Activated T-cell treated with anti-CD3 and anti-CD28 coated beads for 24 hours (primary cell): ENCODE data around the gene TGDS.
"Not testable (repeated sequence)": the region's sequence is repeated elsewhere in the genome, so short reads cannot be mapped to it uniquely, and the experiment has no call there.

Source experiments
- DNase-seq: peaks from one replicate; pipeline ENCODE4 v3.0.0-alpha.2; 2020; ENCODE audit warnings: low read depth

The TGDS gene

DNA sequence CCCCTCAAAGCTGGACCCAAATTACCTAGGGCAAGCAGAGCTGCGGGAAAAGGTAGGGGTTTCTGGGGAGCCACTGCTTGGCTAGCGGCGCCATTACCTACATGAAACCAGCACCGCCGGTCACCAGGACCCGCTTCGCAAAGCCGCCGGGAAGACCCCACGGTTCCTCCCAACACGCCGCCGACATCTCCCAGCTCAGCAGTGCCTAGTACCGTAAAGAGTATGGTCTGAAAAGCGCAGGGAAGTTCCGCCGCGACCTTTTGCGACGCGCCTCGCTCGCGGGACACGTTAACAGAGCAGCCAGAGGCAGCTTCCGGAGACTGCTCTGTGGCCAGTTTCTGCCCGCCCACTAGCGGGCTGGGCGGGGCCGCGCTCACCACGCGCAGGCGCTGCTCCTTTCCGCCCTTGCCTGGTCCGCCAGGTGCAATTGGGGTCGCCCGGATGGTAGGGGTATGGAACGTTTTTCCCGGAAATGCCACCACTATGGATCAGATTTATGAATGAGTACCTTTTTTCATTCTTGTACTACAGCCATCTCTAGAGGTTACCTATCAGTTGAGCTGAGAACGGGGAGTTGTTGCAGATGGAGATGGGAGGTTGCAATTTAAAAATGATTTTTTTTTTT, at the start of gene TGDS:
TGDS (minus strand) TSS at position 203 of the 625 bp plus-strand sequence; CDS start at position 187, 16 bp downstream.
- DNase-seq: peak; percentile 85

GRCh38 chr13:94641409-94641941, 45.5 kb upstream of the TGDS start:
- DNase-seq: no peak

GRCh38 chr13:94640721-94641120, 44.8 kb upstream of the TGDS start:
- no peak for DNase-seq

GRCh38 chr13:94637677-94638076, 41.7 kb upstream of the TGDS start:
- DNase-seq: not testable (repeated sequence)

- DNase-seq: no peak
Measured at GRCh38 chr13:94636942-94637578, 41.1 kb upstream of the TGDS start.

- DNase-seq: not testable (repeated sequence)
Measured at GRCh38 chr13:94636096-94636495, 40.1 kb upstream of the TGDS start.

- DNase-seq: no peak
Measured at GRCh38 chr13:94632226-94632980, 36.5 kb upstream of the TGDS start.

DNA sequence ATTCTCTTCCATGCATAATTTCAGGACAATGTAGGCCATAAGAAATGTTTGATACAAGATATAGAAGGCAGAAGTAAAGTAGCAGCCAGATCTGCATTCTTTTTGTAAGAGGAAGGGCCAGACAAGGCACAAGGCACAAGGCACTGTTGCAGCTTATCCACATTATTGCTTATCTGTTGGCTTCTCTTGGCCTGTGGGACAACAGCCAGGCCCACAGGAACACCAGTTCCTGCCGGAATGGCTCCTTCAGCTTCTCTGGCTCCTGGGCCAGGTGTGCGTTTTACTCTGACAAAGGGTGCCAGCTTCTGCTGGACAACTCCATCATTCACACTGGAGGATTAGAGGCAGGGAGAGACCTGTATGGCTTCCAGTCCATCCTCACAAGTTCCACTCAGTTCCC, 34.9 kb upstream of the TGDS start:
- DNase-seq: no peak

DNA sequence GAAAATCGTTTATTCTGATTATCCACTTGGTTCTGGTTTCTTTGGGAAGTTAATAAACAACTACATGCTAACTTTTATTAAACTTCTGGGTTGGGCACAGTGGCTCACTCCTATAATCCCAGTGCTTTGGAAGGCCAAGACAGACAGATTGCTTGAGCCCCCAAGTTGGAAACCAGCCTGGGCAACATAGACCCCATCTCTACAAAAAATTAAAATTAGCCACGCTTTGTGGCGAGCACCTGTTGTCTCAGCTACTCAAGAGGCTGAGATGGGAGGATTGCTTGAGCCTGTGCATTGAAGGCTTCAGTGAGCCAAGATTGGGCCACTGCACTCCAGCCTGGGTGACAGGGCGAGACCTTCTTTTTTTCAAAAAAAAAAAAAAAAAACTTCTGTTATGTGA, 27.4 kb upstream of the TGDS start:
- no peak for DNase-seq

DNA sequence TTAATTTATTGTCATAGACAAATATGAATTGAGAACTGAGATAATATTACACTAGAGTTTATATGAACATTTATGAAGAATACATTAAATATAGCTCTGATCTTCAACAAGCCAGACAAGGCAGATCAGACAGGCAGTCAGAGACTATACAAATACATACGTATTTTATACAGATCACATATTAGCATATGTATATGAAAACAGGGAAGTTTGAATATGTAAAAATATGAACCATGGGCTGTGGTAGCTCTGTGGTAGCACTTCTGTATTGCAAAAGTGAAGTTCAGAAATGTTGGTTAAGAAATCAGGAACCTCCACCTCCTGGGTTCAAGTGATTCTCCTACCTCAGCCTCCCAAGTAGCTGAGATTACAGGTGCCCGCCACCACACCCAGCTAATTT, 26.4 kb upstream of the TGDS start:
- DNase-seq: no peak

DNA sequence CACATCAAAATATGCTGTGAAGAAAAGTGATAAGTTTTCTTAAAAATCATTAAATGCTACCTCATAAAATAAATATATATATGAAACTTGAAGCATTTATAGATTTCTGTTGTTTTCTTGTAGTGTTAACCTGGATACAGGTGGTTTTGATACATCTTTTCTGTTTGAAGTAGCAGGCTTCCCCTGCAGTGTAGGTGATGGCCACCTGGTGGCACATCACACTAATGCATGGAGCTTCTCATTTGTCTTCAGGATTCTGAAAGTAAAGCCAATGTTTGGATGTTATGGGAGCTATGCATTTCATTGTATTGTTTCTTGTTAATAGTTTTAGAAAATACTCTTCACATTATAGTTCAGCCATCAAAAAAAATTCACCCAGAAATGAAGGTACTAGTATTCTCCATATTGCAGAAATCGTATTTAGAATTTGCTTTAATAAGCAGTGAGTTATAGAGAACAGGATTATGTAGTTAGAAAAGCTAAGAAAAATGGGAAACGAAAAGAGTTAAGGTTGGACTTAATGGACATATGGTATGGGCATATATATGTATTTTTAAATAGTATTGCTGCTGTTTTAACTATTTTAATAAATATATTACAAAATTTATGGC, 24.4 kb upstream of the TGDS start:
- no peak for DNase-seq

GRCh38 chr13:94617389-94618000, 21.5 kb upstream of the TGDS start:
- DNase-seq: peak; percentile 20

GRCh38 chr13:94613051-94613450, 17.1 kb upstream of the TGDS start:
- DNase-seq: no peak

DNA sequence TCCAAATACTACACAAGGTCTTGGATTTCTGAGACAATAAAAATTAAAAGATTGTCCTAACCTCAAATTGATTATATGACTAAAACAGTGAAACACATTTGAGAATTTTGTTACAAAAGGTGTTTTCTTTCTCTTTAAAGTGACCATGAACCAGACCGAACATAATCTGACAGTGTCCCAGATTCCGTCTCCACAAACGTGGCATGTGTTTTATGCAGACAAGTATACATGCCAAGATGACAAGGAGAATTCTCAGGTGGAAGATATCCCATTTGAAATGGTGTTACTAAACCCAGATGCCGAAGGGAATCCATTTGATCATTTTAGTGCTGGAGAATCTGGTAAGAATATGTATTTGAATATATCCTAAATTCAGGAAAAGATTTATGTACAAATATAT, 16.1 kb upstream of the TGDS start:
- no peak for DNase-seq

DNA sequence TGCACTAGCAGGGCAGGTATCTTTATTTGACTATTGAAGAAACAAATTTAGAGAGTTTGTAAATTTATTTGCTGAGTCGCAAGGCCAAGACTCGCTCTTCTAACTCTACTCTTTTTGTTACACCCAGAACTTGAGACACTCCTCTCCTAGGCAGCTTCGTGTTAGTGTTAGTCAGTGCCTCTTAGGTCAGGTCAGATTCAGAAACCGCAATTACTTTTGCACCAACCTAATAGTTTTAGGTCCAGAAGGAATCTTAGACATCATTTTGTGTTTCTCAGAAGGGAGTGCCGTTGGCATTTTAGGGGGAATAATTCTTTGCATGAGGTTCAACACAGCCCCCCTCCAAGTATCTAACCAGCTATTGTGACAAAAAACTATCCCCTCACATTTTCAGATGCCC, 14.5 kb upstream of the TGDS start:
- DNase-seq: no peak

GRCh38 chr13:94609196-94609595, 13.2 kb upstream of the TGDS start:
- DNase-seq: no peak

DNA sequence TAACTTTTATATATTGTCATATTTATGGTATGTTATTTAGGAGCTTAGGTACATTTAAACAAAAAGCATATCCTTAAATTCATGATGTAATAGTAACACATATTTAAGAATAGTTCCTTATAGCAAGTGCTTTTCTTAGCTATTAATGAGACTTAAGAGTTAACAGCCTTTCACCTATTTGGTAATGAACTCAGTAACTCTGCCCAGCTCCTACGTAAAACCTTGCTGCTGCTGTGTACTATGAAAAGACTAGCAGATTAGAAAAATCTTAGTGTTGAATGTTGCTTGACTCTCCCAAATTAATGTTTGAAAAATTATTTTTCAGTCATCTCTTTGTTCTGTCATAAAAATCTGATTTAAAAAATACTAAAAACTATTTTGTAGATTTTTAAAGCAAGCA, 12.6 kb upstream of the TGDS start:
- DNase-seq: no peak

- no peak for DNase-seq
Measured at GRCh38 chr13:94607939-94608338, 12.0 kb upstream of the TGDS start.

DNA sequence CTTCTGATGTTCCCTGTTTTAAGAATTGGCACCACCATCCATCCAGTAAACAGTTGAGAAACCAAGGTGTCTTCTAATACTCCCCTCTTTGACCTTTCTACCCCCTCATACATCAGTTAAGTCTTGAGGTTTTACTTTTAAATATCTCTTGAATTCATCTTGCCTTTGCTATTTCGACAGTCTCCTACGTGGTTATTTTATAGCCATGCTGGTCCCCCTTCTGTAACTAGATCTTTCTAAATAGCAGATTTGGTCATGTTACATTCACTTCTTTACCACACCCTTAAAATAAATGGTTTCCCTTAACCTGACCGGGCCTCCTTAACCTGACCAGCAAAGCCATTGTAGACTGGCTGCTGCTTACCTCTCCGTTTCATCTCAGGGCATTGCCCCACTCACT, 11.1 kb upstream of the TGDS start:
- DNase-seq: no peak

GRCh38 chr13:94602467-94602866, 6.5 kb upstream of the TGDS start:
- DNase-seq: no peak

DNA sequence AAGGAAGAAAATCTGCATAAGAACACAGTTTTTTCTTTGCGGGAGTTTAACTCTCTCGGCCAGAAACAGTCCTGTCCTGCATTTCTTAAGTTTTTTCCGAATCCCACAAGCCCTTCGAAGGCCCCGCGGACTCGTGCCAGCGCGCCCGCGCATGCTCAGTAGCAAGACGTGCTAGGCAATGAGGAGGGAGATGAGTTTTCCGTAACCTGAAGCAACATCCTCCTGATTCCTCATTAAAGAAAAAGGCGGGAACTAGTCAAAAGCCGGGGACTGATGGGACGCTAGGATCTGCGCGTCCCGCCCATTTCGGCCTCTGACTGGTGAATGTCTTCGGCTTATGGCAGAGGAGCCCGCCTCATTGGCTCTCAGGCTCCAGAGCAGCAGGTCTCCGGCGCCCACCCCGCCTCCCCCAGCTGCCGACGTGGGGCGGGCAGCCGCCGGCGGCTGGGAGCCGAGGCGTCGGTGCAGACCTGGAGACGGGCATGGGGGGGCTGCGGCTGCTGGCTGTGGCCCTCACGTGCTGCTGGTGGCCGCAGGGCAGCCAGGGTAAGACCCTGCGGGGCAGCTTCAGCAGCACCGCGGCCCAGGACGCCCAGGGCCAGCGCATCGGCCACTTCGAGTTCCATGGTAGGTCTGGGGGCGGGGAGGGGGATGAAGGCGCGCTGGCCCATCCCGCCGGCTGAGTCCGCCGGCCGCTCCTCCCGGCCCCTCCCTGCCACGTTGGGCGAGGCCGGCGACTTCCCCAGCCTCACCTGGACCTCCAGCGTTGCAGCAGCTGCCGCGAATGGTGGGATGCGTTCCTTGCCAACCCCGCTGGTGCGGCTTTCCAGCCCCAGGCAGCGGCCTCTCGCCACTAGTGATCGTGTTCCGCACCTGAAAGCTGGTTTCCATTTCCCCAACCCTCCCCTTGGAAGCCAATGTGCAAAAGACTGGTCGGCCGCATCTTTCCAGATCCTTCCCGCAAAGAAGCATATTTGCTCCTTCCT, 5.8 kb upstream of the TGDS start, which contains the start of gene GPR180:
GPR180 (plus strand) TSS at position 412 of the 986 bp plus-strand sequence; CDS start at position 483, 71 bp downstream.
- peak; percentile 86 for DNase-seq
